ENCODE results near the gene PUS10. TPM values are rescaled to one million over a fixed set of nuclear protein-coding genes. Genes with fewer than 3 reads are reported as not detected.

PUS10 gene
- total RNA-seq, 1 experiment from 2014 or later = 5.6 TPM

DNA sequence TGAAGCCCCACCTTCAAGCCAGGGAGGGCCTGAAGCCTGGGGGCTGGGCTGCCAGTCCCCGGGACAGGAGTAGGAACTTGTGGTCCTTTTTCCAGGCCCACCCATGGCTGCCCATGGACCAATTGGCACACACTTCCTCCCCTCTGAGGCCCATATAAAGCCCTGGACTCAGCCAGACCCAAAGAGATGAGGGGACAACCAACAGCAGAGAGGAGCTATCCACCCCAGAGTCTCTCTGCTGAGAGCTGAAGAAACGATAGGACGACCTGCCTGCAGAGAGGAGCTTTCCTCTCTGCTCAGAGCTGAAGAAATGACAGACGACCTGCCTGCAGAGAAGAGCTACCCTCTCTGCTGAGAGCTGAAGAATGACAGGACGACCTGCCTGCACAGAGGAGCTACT is 44.4 kb downstream of the PUS10 start:
- TF ChIP-seq EZH2 (IDR thresholded peaks at IDR 0.05) = no peak
- ChIA-PET POLR2A (no interaction called here), CTCF (no interaction called here), RAD21 (ENCODE audit: low non-redundant PET in 1 of 2, low total read pairs in 2 of 2, uncharacterized antibody in 2 of 2, unreplicated experiment in 2 of 2) (no interaction called here)
- no peaks in the 10 kb centered on the region for H3K9me2 ChIP-seq (ENCODE audit: insufficient read depth)
- ATAC-seq = no peak
- no peaks in the 10 kb centered on the region for H3K4me1 ChIP-seq (ENCODE audit: control insufficient read depth in 1 of 2, insufficient read depth in 2 of 2, low read length in 2 of 2)
- no peaks in the 10 kb centered on the region for H3K9me3 ChIP-seq (ENCODE audit: control insufficient read depth in 1 of 2, insufficient read depth in 1 of 2, low read depth in 1 of 2, low read length in 2 of 2)
- no peaks in the 10 kb centered on the region for H3K27me3 ChIP-seq (ENCODE audit: insufficient read depth, low read length)
- H3K4me3 ChIP-seq (replicated peaks in 1 of 2; ENCODE audit: low read depth in 1 of 2, low read length in 2 of 2) = no peak overlapping the region
- intact Hi-C loops (cut with micrococcal nuclease) = no loop called here
- no peak overlapping the region for H2AFZ ChIP-seq (ENCODE audit: low read depth, low read length, poor library complexity, severe bottlenecking)
- H3K79me2 ChIP-seq (ENCODE audit: insufficient read depth, low read length) = no peaks in the 10 kb centered on the region
- H3K27ac ChIP-seq (ENCODE audit: low read depth, low read length) = no peak overlapping the region
- H3K4me2 ChIP-seq (ENCODE audit: low read length) = no peak overlapping the region
- H3K36me3 ChIP-seq (ENCODE audit: control insufficient read depth in 1 of 2, insufficient read depth in 2 of 2, low read length in 2 of 2) = no peaks in the 10 kb centered on the region
- no peak overlapping the region for H3K9ac ChIP-seq (ENCODE audit: low read length)
- DNase-seq (ENCODE audit: low read depth, low spot score) = no peak
- BruUV-seq (replicated peaks) = no TSS peak
- H4K20me1 ChIP-seq (ENCODE audit: insufficient read depth) = no peaks in the 10 kb centered on the region

DNA sequence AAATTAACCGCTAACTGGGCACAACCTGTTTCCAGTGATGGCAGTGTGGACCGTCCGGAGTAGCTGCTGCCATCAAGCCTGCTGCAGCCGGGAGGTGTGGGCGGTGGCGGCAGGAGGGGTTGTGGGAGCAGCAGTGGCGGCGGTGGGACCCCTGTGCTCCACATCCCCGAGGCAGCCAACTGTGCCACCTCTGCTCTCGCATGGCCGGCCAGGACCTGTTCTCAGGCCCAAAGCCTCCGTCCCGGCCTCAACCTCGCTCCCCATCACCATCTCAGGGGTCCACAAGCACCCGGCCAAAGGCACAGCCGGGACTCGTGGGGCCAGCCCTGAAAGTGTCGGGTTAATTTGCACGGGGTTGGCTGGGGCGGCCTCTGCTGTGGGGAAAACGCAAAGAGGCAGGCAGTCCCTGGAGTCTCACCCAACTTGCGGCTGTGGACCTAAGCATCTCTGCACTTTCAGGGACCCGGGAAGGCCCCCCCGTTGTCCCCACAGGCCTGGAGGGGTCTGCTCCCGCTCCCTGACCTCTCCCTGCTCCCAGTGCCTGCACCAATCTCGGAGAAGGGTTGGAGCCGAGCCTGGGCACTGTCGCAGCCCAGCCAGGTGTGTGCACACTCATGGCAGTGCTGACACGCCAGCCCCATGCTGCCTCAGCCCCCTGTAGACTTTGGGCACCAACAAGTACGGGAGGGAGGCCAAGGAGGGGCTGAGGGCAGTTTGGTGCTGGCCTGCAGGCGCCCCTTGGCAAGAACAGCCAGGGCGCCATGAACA is 45.0 kb downstream of the PUS10 start:
- Histone ChIP-seq H3K4me1 (ENCODE audit: control insufficient read depth in 1 of 2, insufficient read depth in 2 of 2, low read length in 2 of 2) (no peaks in the 10 kb centered on the region), H3K4me3 (replicated peaks in 1 of 2; ENCODE audit: low read depth in 1 of 2, low read length in 2 of 2) (no peak overlapping the region), H3K36me3 (ENCODE audit: control insufficient read depth in 1 of 2, insufficient read depth in 2 of 2, low read length in 2 of 2) (no peaks in the 10 kb centered on the region), H3K4me2 (ENCODE audit: low read length) (no peak overlapping the region), H3K27ac (ENCODE audit: low read depth, low read length) (no peak overlapping the region), H3K9ac (ENCODE audit: low read length) (no peak overlapping the region), H3K79me2 (ENCODE audit: insufficient read depth, low read length) (no peaks in the 10 kb centered on the region), H2AFZ (ENCODE audit: low read depth, low read length, poor library complexity, severe bottlenecking) (no peak overlapping the region), H3K27me3 (ENCODE audit: insufficient read depth, low read length) (no peaks in the 10 kb centered on the region), H3K9me2 (ENCODE audit: insufficient read depth) (no peaks in the 10 kb centered on the region), H4K20me1 (ENCODE audit: insufficient read depth) (no peaks in the 10 kb centered on the region), H3K9me3 (ENCODE audit: control insufficient read depth in 1 of 2, insufficient read depth in 1 of 2, low read depth in 1 of 2, low read length in 2 of 2) (no peaks in the 10 kb centered on the region)
- no peak for TF ChIP-seq ZNF274 (IDR thresholded peaks at IDR 0.05; ENCODE audit: low read depth, low read length)
- no peak for TF ChIP-seq FOSL1 (IDR thresholded peaks at IDR 0.05; ENCODE audit: low read depth)
- no peak for TF ChIP-seq CEBPB (IDR thresholded peaks at IDR 0.05; ENCODE audit: low read depth)
- TF ChIP-seq EZH2 (IDR thresholded peaks at IDR 0.05) = no peak
- TF ChIP-seq, protein P1, sequence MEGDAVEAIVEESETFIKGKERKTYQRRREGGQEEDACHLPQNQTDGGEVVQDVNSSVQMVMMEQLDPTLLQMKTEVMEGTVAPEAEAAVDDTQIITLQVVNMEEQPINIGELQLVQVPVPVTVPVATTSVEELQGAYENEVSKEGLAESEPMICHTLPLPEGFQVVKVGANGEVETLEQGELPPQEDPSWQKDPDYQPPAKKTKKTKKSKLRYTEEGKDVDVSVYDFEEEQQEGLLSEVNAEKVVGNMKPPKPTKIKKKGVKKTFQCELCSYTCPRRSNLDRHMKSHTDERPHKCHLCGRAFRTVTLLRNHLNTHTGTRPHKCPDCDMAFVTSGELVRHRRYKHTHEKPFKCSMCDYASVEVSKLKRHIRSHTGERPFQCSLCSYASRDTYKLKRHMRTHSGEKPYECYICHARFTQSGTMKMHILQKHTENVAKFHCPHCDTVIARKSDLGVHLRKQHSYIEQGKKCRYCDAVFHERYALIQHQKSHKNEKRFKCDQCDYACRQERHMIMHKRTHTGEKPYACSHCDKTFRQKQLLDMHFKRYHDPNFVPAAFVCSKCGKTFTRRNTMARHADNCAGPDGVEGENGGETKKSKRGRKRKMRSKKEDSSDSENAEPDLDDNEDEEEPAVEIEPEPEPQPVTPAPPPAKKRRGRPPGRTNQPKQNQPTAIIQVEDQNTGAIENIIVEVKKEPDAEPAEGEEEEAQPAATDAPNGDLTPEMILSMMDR (IDR thresholded peaks at IDR 0.05 in 2 of 3, conservative IDR thresholded peaks at IDR 0.05 in 1 of 3; ENCODE audit: borderline replicate concordance in 1 of 3, insufficient read depth in 1 of 3, low read depth in 2 of 3, low read length in 2 of 3) = no peak
- TF ChIP-seq, protein P2, sequence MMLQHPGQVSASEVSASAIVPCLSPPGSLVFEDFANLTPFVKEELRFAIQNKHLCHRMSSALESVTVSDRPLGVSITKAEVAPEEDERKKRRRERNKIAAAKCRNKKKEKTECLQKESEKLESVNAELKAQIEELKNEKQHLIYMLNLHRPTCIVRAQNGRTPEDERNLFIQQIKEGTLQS (IDR thresholded peaks at IDR 0.05) = no peak
- TF ChIP-seq ELF1 (IDR thresholded peaks at IDR 0.05; ENCODE audit: borderline replicate concordance, low read depth) = no peak
- POLR2A ChIA-PET = no interaction called here
- CTCF ChIA-PET = no interaction called here
- DNase-seq (ENCODE audit: low read depth, low spot score) = no peak
- intact Hi-C loops (cut with micrococcal nuclease) = no loop called here
- RAD21 ChIA-PET (ENCODE audit: low non-redundant PET in 1 of 2, low total read pairs in 2 of 2, uncharacterized antibody in 2 of 2, unreplicated experiment in 2 of 2) = no interaction called here
- no peak for ATAC-seq
- no TSS peak for BruUV-seq (replicated peaks)

All from HCT116 (cell line).